Measurements from ENCODE around the gene LIPT2. TPM values are rescaled to one million over a fixed set of nuclear protein-coding genes. Genes with fewer than 3 reads are reported as not detected.

LIPT2 gene
- polyA plus RNA-seq, 1 donor from 2014 or later, result 11.3 TPM

DNA sequence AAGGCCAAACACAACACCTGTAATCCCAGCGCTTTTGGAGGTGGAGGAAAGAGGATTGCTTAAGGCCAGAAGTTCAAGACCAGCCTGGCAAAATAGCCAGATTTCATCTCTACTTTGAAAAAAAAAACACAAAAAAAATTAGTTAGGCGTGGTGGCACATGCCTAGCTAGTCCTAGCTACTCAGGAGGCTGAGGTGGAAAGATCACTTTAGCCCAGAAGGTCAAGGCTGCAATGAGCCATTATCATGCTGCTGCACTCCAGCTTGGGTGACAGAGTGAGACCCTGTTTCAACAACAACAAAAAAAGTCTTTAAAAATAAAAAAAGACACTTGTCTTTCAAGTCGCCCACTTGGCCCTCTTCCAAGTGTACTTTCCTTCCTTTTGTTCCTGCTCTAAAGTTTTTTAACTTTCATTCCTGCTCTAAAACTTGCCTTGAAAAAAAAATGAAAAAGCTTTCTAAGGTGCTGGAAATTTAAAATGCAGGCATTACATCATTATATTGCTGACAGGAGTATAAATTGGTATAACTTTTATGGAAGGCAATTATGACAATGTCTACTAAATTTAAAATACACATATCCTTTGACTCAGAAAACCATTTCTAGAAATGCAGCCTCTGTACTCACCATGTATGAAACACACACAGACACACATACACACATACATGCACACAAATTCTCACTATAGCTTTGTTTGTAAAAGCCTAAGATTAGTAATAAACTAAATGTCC lies 12.7 kb downstream of the LIPT2 start (continued):
- TF ChIP-seq EP300 (conservative IDR thresholded peaks at IDR 0.05; ENCODE audit: poor library complexity, severe bottlenecking), result no peak

DNA sequence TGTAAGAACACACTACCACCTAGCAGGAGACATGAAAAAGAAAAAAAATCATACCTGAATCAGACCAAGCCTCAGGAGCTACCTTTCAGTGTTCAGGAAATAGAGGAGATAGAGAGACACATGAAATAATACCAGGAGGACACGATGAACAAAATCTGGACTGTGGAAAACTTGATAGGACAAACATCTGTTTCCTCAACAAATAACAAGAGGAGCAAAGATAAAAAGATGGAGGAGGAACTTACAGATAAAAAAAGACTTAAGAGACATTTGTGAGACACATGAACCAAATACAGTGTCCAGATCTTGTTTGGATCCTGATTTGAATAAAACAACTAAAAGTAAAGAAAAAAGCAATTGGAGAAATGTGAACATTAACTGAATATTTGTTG lies 13.8 kb downstream of the LIPT2 start:
- no peak overlapping the region for H3K4me3 ChIP-seq (ENCODE audit: low read length)
- no peak overlapping the region for H3K27ac ChIP-seq (ENCODE audit: low read length)
- H3K4me2 ChIP-seq (ENCODE audit: low read length), result no peak overlapping the region
- no peaks in the 10 kb centered on the region for H3F3A ChIP-seq (ENCODE audit: insufficient read depth, low read length, poor library complexity, severe bottlenecking)
- H3K9me2 ChIP-seq (ENCODE audit: insufficient read depth, low read length), result no peaks in the 10 kb centered on the region
- no peak overlapping the region for H2AFZ ChIP-seq (ENCODE audit: low read depth, low read length)
- H3K79me2 ChIP-seq (replicated peaks; ENCODE audit: insufficient read depth, low read length), result no peaks in the 10 kb centered on the region
- H4K20me1 ChIP-seq (ENCODE audit: insufficient read depth), result no peaks in the 10 kb centered on the region
- TF ChIP-seq TAF1 (IDR thresholded peaks at IDR 0.05; ENCODE audit: low read depth) (no peak), SMC3 (conservative IDR thresholded peaks at IDR 0.05; ENCODE audit: poor library complexity) (no peak), EZH2 (IDR thresholded peaks at IDR 0.05; ENCODE audit: borderline replicate concordance, insufficient read depth, low read length, poor library complexity, severe bottlenecking) (no peak), POLR2AphosphoS5 (IDR thresholded peaks at IDR 0.05) (no peak), MXI1 (conservative IDR thresholded peaks at IDR 0.05; ENCODE audit: poor library complexity, severe bottlenecking) (no peak), EP300 (conservative IDR thresholded peaks at IDR 0.05; ENCODE audit: poor library complexity, severe bottlenecking) (no peak), RAD21 (conservative IDR thresholded peaks at IDR 0.05) (no peak)
- TF ChIP-seq, protein P1, sequence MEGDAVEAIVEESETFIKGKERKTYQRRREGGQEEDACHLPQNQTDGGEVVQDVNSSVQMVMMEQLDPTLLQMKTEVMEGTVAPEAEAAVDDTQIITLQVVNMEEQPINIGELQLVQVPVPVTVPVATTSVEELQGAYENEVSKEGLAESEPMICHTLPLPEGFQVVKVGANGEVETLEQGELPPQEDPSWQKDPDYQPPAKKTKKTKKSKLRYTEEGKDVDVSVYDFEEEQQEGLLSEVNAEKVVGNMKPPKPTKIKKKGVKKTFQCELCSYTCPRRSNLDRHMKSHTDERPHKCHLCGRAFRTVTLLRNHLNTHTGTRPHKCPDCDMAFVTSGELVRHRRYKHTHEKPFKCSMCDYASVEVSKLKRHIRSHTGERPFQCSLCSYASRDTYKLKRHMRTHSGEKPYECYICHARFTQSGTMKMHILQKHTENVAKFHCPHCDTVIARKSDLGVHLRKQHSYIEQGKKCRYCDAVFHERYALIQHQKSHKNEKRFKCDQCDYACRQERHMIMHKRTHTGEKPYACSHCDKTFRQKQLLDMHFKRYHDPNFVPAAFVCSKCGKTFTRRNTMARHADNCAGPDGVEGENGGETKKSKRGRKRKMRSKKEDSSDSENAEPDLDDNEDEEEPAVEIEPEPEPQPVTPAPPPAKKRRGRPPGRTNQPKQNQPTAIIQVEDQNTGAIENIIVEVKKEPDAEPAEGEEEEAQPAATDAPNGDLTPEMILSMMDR (IDR thresholded peaks at IDR 0.05; ENCODE audit: poor library complexity, severe bottlenecking), result no peak
- TF ChIP-seq, protein P2, sequence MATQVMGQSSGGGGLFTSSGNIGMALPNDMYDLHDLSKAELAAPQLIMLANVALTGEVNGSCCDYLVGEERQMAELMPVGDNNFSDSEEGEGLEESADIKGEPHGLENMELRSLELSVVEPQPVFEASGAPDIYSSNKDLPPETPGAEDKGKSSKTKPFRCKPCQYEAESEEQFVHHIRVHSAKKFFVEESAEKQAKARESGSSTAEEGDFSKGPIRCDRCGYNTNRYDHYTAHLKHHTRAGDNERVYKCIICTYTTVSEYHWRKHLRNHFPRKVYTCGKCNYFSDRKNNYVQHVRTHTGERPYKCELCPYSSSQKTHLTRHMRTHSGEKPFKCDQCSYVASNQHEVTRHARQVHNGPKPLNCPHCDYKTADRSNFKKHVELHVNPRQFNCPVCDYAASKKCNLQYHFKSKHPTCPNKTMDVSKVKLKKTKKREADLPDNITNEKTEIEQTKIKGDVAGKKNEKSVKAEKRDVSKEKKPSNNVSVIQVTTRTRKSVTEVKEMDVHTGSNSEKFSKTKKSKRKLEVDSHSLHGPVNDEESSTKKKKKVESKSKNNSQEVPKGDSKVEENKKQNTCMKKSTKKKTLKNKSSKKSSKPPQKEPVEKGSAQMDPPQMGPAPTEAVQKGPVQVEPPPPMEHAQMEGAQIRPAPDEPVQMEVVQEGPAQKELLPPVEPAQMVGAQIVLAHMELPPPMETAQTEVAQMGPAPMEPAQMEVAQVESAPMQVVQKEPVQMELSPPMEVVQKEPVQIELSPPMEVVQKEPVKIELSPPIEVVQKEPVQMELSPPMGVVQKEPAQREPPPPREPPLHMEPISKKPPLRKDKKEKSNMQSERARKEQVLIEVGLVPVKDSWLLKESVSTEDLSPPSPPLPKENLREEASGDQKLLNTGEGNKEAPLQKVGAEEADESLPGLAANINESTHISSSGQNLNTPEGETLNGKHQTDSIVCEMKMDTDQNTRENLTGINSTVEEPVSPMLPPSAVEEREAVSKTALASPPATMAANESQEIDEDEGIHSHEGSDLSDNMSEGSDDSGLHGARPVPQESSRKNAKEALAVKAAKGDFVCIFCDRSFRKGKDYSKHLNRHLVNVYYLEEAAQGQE (IDR thresholded peaks at IDR 0.05; ENCODE audit: borderline replicate concordance), result no peak
- H3K9ac ChIP-seq (ENCODE audit: low read length), result no peak overlapping the region
- no peaks in the 10 kb centered on the region for H3K36me3 ChIP-seq (ENCODE audit: insufficient read depth, low read length)
- H3K9me3 ChIP-seq (ENCODE audit: low read length), result no peaks in the 10 kb centered on the region
- no peaks in the 10 kb centered on the region for H3K27me3 ChIP-seq (ENCODE audit: insufficient read depth, low read depth, low read length)

DNA sequence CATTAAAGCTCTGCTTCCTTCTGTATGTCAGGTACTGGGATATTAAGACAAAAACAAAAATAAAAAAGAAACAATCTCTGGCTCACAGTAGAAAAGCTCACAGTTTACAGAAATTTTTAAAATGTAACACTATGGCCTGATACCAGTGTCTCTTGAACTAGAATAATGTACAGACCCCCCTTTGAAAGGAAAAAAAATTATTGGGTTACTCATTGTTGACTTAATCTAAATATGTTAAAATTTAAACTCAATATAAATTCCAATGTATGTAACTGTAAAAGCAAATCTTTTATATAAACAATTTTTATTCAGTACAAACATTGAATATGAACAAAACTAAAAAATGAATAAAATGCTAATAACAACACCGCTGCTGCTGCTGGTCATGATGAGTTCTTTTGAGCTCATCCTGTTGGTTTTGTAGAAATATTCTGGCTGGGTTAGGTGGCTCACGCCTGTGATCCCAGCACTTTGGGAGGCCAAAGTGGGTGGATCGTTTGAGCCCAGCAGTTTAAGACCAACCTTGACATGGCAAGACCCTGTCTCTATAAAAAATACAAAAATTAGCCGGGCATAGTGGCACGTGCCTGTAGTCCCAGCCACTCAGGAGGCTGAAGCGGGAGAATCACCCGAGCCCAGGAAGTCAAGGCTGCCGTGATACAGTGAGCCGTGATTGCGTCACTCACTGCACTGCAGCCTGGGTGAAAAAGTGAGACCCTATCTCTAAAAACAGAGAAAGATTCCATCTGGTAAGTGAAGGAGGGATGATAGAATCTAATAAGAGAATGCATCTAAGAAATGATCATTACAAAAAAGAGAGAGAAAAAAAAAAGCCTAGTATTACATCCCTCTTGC lies 14.4 kb downstream of the LIPT2 start:
- TF ChIP-seq MXI1 (conservative IDR thresholded peaks at IDR 0.05; ENCODE audit: poor library complexity, severe bottlenecking) (no peak), EP300 (conservative IDR thresholded peaks at IDR 0.05; ENCODE audit: poor library complexity, severe bottlenecking) (no peak), EZH2 (IDR thresholded peaks at IDR 0.05; ENCODE audit: borderline replicate concordance, insufficient read depth, low read length, poor library complexity, severe bottlenecking) (no peak), SMC3 (conservative IDR thresholded peaks at IDR 0.05; ENCODE audit: poor library complexity) (no peak), RAD21 (conservative IDR thresholded peaks at IDR 0.05) (no peak), TAF1 (IDR thresholded peaks at IDR 0.05; ENCODE audit: low read depth) (no peak), POLR2AphosphoS5 (IDR thresholded peaks at IDR 0.05) (no peak)
- TF ChIP-seq, protein P2 (IDR thresholded peaks at IDR 0.05; ENCODE audit: borderline replicate concordance), result no peak
- TF ChIP-seq, protein P1 (IDR thresholded peaks at IDR 0.05; ENCODE audit: poor library complexity, severe bottlenecking), result no peak
- Histone ChIP-seq H4K20me1 (ENCODE audit: insufficient read depth) (no peaks in the 10 kb centered on the region), H3K27me3 (ENCODE audit: insufficient read depth, low read depth, low read length) (no peaks in the 10 kb centered on the region), H3K79me2 (replicated peaks; ENCODE audit: insufficient read depth, low read length) (no peaks in the 10 kb centered on the region), H2AFZ (ENCODE audit: low read depth, low read length) (no peak overlapping the region), H3F3A (ENCODE audit: insufficient read depth, low read length, poor library complexity, severe bottlenecking) (no peaks in the 10 kb centered on the region), H3K9ac (ENCODE audit: low read length) (no peak overlapping the region), H3K27ac (ENCODE audit: low read length) (no peak overlapping the region), H3K36me3 (ENCODE audit: insufficient read depth, low read length) (no peaks in the 10 kb centered on the region), H3K9me3 (ENCODE audit: low read length) (no peaks in the 10 kb centered on the region), H3K9me2 (ENCODE audit: insufficient read depth, low read length) (no peaks in the 10 kb centered on the region), H3K4me2 (ENCODE audit: low read length) (no peak overlapping the region), H3K4me3 (ENCODE audit: low read length) (no peak overlapping the region)

All from neural cell (in vitro differentiated cells).